Body of pancreas (tissue), 4 donors: ENCODE measurements around the gene MGRN1. TPM values are rescaled to one million over a fixed set of nuclear protein-coding genes. Genes with fewer than 3 reads are reported as not detected.

Experiments
- ATAC-seq: fragments of 150-250 bp; one replicate; pipeline ENCODE4 v1.9.1; 2016
- DNase-seq, 4 donors: peaks; one replicate each; pipeline ENCODE4 v3.0.0-alpha.2; 2019
- H3K27ac ChIP-seq, 4 donors: fragments of 200-600 bp; sonication (generic); 1 replicate in 3 of 4; 2 replicates in 1 of 4; pipeline versions ENCODE4 v1.5.1 to v1.6.1; 2016 to 2019; ENCODE audit warnings: mild to moderate bottlenecking in 1 of 4, mixed read lengths in 1 of 4, moderate library complexity in 1 of 4
- H3K27me3 ChIP-seq, 2 donors: fragments of 200-600 bp; sonication (generic); one replicate each; pipeline ENCODE4 v1.6.0; 2016; ENCODE audit warnings: mild to moderate bottlenecking in 1 of 2
- H3K36me3 ChIP-seq, 2 donors: fragments of 200-600 bp; sonication (generic); replicated peaks in 1 of 2; 2 replicates each; pipeline ENCODE4 v1.5.1; 2016; ENCODE audit warnings: low read depth in 2 of 2; ENCODE audit not compliant: insufficient read depth in 1 of 2
- H3K4me1 ChIP-seq: fragments of 200-600 bp; sonication (generic); one replicate; pipeline ENCODE4 v1.6.0; 2016
- H3K4me3 ChIP-seq, 2 donors: fragments of 200-600 bp; sonication (generic); 1 replicate in 1 of 2; 2 replicates in 1 of 2; pipeline ENCODE4 v1.5.1; 2016 to 2019
- H3K9me3 ChIP-seq, 3 donors: fragments of 200-600 bp; sonication (generic); 1 replicate in 2 of 3; 2 replicates in 1 of 3; pipeline ENCODE4 v1.5.1; 2016
- CTCF ChIP-seq, 7 experiments: fragments of 450-650 bp in 4 of 7; fragments of 200-600 bp in 3 of 7; sonication (generic) in 3 of 7; IDR thresholded peaks; one replicate each; pipeline ENCODE4 v1.5.1; 2016 to 2019; ENCODE audit warnings: antibody characterized with exemption in 7 of 7
- POLR2A ChIP-seq, 3 donors: fragments of 450-650 bp; IDR thresholded peaks; one replicate each; pipeline ENCODE4 v1.6.1; 2016; ENCODE audit warnings: antibody characterized with exemption in 3 of 3, mild to moderate bottlenecking in 2 of 3
- WGBS, 2 donors: methylation state at CpG; one replicate each; pipeline ENCODE4 v1.1.5; 2017; 5-methylcytosine and 5-hydroxymethylcytosine counted together
- intact Hi-C: fragments of 100-400 bp; cut with DNase I; formaldehyde crosslinking; loops from one replicate; pipeline ENCODE4 v1.15.1; 2023
- total RNA-seq, 2 donors: library from RNA; depleted of rRNA; stranded (reverse); fragments of >200 nt; gene quantifications; one replicate each; pipeline ENCODE4 v1.1.0, GENCODE V29; 2016

Gene MGRN1
- total RNA-seq, 2 donors from 2014 or later = 23.3 to 44.8 TPM

DNA sequence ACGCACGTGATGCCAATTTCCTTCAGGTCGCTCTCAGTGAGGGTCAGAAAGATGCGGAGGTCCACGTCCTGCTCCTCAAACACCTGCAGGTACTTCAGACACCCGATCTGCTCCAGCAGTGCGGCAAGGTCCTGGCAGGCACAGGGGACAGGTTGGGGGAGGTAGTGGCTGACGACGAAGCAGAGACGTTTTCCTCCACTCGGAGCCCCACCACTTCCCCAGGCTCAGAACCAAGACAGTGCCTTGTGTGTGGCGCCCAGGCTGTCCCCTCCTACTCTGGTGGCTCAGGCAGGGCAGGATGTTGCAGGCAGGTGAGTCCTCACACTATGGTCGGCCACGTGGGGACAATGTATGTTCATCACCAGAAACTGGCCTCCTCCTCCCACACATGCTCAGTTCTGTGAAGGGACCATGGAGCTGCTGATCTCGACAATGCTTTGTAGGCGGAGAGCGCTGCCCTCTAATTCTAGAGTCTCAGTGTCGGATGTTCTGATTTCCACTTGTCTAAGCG is 74.5 kb downstream of the MGRN1 start:
- DNase-seq (no peak), ATAC-seq (no peak)
- no peak for TF ChIP-seq CTCF (IDR thresholded peaks at IDR 0.05)
- intact Hi-C loops = loop anchor here (10.0 kb wide), 1 partner anchor 256 kb away; the partner anchor contains the start of gene SEC14L5
- Histone ChIP-seq H3K4me1 (peaks cover 14% of the 10 kb centered on the region), H3K27ac (no peak overlapping the region), H3K36me3 (peaks cover 0 to 15% of the 10 kb centered on the region in 2 donors), H3K27me3 (no peaks in the 10 kb centered on the region), H3K4me3 (no peak overlapping the region), H3K9me3 (no peaks in the 10 kb centered on the region)
- WGBS, 2 donors = 90 to 94% methylated on average over 19 of the region's 19 CpGs

GRCh38 chr16:4700380-4700996 is 75.9 kb downstream of the MGRN1 start:
- Histone ChIP-seq H3K36me3 (peaks cover 0 to 15% of the 10 kb centered on the region in 2 donors), H3K4me1 (peaks cover under 1% of the 10 kb centered on the region), H3K27me3 (no peaks in the 10 kb centered on the region), H3K4me3 (no peak overlapping the region), H3K27ac (no peak overlapping the region), H3K9me3 (no peaks in the 10 kb centered on the region)
- TF ChIP-seq POLR2A (IDR thresholded peaks at IDR 0.05) (no peak), CTCF (IDR thresholded peaks at IDR 0.05) (no peak)
- WGBS, 2 donors = 92 to 94% methylated on average over 10 to 13 of the region's 13 CpGs
- intact Hi-C loops = no loop called here
- ATAC-seq = no peak
- DNase-seq = peak in 1 of 4 donors; percentile 5

DNA sequence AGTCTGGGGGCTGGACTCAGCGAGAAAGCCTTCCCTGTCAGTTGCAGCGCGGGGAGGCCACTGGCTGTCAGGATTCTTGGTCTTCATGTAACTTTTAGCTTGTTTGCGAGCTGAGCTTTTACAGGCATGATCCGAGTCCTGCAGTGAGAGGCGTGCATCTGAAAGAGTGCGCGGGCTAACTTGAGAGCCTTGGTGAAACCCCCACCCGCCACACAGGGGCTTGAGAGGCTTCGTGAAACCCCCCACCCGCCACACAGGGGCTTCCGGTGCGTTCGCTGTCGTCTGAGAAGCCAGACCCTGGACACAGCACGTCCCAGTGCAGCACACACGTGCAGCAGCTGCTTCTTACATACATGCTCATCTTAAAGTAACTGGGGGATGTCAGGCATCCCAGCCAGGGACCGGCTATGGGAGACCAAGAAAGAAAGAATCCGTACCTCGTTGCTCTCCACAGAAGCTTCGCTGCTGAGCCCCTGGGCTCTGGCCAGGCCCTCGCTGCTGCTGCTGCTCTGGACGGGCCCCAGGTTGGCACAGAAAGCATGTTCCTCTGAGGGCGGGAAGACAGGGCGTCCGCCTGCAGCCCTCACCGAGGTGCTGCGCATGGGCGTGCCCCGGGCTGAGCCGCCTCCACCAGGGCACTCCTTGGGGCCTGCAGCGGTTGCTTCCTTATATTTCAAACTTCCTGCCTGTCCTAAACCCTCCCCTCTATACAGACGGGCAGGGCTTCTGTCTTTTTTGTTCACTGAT is 76.5 kb downstream of the MGRN1 start:
- Histone ChIP-seq H3K4me1 (no peaks in the 10 kb centered on the region), H3K36me3 (peaks cover 0 to 13% of the 10 kb centered on the region in 2 donors), H3K27ac (no peak overlapping the region), H3K4me3 (no peak overlapping the region), H3K9me3 (no peaks in the 10 kb centered on the region), H3K27me3 (no peaks in the 10 kb centered on the region)
- no peak for ATAC-seq
- no peak for DNase-seq
- TF ChIP-seq POLR2A (IDR thresholded peaks at IDR 0.05) (no peak), CTCF (IDR thresholded peaks at IDR 0.05) (no peak)
- 79 to 86% methylated on average over 8 to 28 of the region's 33 CpGs for WGBS, 2 donors
- intact Hi-C loops = no loop called here

DNA sequence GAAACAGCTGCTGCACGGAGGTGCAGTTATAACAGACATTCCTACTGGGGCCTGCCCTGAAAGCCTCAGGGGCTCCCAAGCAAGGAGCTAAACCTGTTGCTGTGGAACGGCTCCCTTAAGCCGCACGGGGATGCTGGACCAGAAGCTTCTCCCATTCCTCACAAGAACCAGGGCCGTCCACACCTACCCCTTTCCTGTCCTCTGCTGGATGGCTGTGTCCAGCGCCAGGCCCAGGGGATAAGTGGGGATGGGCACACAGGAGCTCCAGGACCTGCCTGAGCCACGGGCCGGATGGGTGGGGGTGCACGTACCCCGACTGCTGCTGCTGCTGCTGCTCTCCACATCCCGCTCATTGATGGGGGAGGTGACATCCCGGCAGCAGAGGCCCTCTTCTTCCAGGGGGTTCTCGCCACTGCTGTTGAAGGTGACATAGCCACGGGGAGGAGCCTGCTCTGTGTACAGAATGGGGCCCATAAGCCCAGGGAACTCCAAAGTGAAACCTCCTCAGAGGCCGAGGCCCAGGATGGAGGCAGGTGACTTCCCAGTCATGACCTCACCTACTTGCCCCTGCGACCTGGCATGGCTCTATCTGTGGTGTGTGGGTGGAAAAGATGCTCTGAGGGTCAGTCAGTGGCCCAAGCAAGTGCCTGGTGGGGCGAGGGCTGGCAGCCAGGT is 77.3 kb downstream of the MGRN1 start:
- peak overlapping the region in 1 of 4 donors; percentile 7 for H3K27ac ChIP-seq
- peaks cover 0 to 15% of the 10 kb centered on the region in 2 donors for H3K36me3 ChIP-seq
- WGBS, 2 donors = 86 to 89% methylated on average over 9 to 17 of the region's 17 CpGs
- H3K4me1 ChIP-seq = no peaks in the 10 kb centered on the region
- no peaks in the 10 kb centered on the region for H3K27me3 ChIP-seq
- intact Hi-C loops = no loop called here
- H3K4me3 ChIP-seq = no peak overlapping the region
- ATAC-seq = no peak
- no peaks in the 10 kb centered on the region for H3K9me3 ChIP-seq
- TF ChIP-seq POLR2A (IDR thresholded peaks at IDR 0.05) (no peak), CTCF (IDR thresholded peaks at IDR 0.05) (no peak)
- no peak for DNase-seq
